Activated CD8-positive, alpha-beta memory T cell treated with anti-CD3 and anti-CD28 coated beads, Interleukin-2, amount 50 U/mL, for 1 hour (primary cell): Measurements from ENCODE around the gene ATF2.

Experiments
- DNase-seq: peaks from one replicate; pipeline ENCODE4 v3.0.0-alpha.2; 2020; ENCODE audit errors: extremely low read depth

ATF2 gene

DNA sequence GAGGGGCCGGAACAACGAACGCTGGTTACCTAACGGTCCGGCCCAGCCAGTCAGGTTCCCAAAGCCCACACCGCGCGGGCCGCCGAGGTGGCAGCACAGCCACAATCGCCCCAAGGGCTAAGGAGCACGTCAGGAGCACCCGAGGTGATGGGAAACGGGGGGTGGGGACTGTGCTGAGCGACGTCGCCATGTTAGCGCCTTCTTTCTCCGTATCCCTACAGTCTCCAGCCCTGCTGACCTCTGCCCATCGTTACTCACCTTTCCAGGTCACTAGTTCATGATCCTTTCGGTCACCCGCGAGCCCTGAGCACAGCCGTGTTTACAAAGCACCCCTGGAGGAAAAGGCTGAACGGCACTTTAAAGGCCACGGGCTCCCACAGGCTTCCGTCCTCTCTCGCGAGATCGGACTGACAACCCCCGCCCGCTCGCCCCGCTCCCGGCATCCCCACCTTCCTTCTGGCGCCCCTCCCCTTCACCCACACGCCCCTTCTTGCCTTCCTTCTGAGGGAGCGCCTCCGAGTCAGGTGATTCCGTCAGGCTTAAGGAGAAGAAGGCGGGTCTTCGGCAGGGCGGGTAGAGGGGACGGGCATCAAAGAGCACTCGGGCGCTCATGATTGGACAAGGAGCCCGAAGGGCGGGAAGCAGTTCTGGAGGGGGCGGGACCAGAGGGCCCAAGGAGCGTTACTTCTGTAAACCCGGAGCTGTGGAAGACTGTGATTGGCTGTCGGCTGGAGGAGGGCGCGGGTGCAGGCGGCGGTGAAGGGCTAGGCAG lies at the start of gene ATF2:
Gene ATF2, minus strand, starts transcription at position 412 of the 772 bp plus-strand sequence. CDS start 31,760 bp downstream, outside the sequence.
- peak; percentile 98 for DNase-seq

DNA sequence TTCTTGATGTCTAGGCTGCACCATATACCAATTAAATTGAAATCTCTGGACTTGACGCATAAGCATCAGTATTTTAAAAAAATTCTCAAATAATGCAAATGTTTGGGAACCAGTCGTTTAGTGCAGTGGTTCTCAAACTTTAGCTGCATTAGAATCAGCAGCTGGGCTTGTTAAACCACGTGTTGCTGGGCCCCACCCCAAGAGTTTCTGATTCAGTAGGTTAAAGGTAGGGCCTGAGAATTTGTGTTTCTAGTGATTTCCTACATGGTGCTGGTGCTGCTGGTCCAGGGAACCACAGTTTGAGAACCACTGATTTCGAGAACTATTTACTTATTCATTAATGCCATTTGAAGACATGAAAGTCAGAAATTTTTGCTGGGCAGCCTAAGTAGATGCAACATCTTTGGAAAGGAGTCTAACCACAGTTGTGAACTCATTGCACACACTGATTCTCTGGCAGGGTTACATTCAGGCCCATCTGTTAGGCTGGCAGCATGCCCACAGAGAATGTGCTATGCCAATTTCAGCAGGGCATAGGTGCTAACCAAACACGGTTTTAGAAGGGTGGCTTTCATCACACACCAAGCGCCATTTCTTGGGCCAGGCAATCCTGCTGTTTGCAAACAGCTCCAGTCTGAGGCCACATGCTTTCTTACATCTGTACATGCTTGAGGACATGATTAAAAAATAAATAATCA lies 39.9 kb upstream of the ATF2 start:
- DNase-seq = no peak

DNA sequence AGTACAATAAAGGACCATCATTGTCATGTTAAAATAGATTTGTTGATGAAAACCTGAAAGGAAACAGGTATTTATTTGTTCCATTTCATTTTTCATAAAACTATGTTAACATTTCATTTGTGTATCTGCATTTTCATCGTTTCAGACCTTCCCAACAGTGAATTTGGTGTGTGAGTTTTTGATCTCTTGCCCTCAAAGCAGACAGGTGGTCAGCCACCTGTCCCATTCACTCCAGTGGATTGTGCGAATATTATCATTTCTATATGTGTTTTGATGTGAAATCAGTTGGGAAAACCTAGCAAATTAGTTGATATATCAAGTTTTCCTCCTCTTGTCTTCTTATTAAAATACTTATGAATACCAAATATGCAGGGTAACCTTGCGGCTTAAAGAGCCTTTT lies 38.9 kb upstream of the ATF2 start:
- DNase-seq = no peak

- DNase-seq = no peak
Observed at GRCh38 chr2:175205523-175205922, 37.5 kb upstream of the ATF2 start.

GRCh38 chr2:175203621-175204496 lies 35.9 kb upstream of the ATF2 start:
- DNase-seq = no peak

GRCh38 chr2:175195012-175195411 lies 27.0 kb upstream of the ATF2 start:
- DNase-seq = no peak

DNA sequence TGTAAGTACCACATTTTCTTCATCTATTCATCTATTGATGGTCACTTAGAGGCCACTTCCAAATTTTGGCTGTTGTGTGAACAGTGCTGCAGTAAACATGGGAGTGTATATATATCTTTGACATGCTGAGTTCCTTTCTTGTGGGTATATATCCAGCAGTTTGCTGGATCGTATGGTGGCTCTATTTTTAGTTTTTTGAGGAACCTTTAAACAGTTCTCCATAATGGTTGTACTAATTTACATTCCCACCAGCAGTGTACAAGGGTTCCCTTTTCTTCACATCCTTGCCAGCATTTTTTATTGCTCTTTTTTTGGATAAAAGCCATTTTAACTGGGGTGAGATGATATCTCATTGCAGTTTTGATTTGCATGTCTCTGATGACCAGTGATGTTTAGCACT lies 20.8 kb upstream of the ATF2 start:
- no peak for DNase-seq

DNA sequence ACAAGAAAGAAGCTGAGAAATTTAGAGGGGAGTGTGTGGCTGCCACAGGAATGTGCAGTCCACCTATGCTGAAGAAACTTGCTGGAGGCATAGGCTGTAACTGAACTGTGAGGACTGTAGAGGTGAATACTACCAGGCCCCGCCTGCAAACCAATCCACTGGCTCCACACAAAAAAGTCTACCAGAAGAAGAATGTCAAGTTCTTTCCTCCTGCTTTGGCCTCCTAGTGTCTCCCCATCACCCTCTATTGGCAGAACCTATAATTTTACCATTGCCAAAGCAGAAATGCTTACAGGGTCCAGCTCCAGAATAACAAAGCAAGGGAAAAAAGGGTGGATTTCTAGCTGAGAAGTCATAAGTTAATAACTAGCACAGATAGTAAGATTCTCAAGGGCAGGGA lies 19.4 kb upstream of the ATF2 start:
- DNase-seq = no peak

DNA sequence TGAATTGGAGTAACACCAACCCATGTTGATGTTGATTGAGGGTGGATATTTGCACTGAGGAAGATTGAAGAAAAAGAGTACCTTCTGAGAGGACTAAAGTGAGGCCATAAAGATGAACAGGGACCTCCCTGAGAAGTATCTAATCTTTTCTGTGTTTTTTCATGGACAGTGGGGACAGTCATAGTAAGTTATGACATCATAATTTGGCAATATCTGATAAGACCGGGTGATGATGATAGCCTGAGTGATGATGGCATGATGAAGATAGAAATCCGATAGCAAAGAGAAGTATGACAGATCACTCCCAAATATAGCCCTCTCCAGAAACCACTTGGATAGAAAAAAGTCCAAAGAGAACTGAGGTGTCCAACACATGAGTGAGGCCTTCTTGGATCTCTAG lies 15.7 kb upstream of the ATF2 start:
- DNase-seq = no peak

DNA sequence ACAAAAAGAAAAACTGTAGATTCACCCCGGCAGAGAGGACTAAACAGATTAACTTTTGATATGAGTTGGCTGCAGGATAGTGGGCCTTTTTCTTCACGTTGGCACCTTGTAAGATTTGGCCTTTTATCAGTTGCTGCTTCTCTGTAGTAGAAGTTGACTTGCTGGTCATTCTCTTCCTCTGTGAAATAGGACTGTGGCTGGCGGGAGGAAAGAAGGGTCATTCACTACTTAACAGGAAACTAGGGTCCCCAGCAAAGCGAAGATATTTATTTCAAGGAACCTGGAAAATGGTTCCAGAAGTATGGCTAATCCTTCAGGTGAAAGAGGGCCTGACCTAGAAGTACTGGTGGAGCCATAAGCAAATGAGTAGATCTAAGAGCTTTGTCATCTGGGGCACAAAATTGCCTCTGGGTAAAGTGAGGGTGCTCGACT lies 13.9 kb upstream of the ATF2 start:
- DNase-seq = no peak

GRCh38 chr2:175181104-175181876 lies 13.3 kb upstream of the ATF2 start, which contains the start of gene ATP5MC3:
ATP5MC3 (minus strand) TSS chr2:175181710; CDS start chr2:175181393, 317 bp downstream.
- DNase-seq = peak; percentile 82

DNA sequence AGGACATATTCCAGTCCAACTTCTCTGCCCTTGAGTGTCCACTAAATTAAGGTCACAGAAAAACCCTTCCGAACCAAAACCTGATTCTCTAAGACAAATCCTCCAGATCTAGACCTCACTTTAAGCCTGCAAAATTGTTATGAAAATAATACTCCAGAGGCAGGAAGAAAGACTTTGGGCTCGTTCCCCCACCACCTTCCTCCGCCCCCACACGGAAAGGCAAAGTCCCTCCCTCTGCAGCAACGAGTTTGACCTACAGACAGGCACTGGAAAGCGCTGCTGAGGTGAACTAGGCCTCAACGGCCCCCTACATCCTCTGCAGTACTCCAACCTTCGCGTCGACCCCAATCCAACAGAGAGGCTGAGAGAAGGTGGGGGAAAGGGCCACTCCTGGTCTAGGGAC lies 12.7 kb upstream of the ATF2 start:
- DNase-seq = no peak

DNA sequence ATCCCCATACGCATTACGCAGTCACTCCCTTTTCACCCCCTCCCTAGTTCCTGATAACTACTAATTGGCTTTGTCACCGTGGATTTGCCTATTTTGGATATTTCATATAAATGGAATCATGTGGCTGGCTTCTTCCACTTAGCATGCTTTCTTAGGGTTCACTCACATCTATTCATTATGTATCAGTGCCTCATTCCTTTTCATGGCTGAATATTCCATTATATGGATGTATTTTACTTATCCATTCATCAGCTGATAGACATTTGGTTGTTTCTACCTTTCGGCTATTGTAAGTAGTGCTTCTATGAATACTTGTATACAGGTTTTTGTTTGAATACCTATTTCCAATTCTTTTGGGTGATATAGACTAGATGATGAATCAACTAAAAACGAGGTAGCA lies 8.6 kb upstream of the ATF2 start:
- no peak for DNase-seq

- DNase-seq = no peak
Observed at GRCh38 chr2:175175896-175176295, 7.9 kb upstream of the ATF2 start.

DNA sequence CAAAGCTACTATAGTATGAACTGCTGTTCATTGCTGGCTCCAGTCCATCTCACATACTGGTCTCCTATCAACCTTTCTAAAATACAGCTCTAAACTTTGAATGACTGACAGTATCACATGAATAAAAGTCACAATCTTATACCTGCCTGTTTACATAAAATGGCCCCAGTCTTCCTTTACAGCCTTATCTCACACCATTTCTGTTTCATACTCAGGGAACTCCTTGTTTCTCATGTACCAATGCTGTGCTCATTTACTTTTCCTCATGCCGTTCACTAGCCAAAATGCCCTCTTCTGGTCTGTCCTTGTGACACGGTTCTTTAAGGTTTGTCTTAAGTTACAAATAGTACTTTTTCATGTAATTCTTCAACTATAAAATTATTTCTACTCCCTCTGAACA lies 7.3 kb upstream of the ATF2 start:
- no peak for DNase-seq

GRCh38 chr2:175170659-175171304 lies 2.8 kb upstream of the ATF2 start:
- DNase-seq = no peak

- DNase-seq = no peak
Observed at GRCh38 chr2:175169191-175169590, 1.2 kb upstream of the ATF2 start.

- DNase-seq = no peak
Observed at GRCh38 chr2:175168564-175168945, 552 bp upstream of the ATF2 start.

- no peak for DNase-seq
Observed at GRCh38 chr2:175167076-175167791, 769 bp downstream of the ATF2 start.

GRCh38 chr2:175166216-175166824 lies 1.7 kb downstream of the ATF2 start:
- no peak for DNase-seq
